Measurements from ENCODE around the gene DDC. TPM values are rescaled to one million over a fixed set of nuclear protein-coding genes. Genes with fewer than 3 reads are reported as not detected.

Gene DDC
- total and polyA plus RNA-seq, 2 donors from 2014 or later, result 7.8 to 257 TPM

GRCh38 chr7:50594734-50595485 lies 29.7 kb upstream of the DDC start:
- no peak overlapping the region for H3K4me3 ChIP-seq (ENCODE audit: low read length in 3 of 3)
- no peak overlapping the region for H3K9ac ChIP-seq (ENCODE audit: low read length in 3 of 3)
- no peak overlapping the region for H3K27ac ChIP-seq (ENCODE audit: low read depth in 2 of 2, low read length in 2 of 2)
- TF ChIP-seq CTCF (IDR thresholded peaks at IDR 0.05; ENCODE audit: borderline replicate concordance, extremely low read depth, insufficient read depth), result no peak
- no peaks in the 10 kb centered on the region for H3K4me1 ChIP-seq (ENCODE audit: control insufficient read depth in 2 of 3, insufficient read depth in 2 of 3, low read depth in 1 of 3, low read length in 3 of 3)
- H3K27me3 ChIP-seq (ENCODE audit: control insufficient read depth, insufficient read depth, low read length), result no peaks in the 10 kb centered on the region
- intact Hi-C loops (cut with DNase I), result no loop called here
- DNase-seq, result no peak
- no peaks in the 10 kb centered on the region for H3K9me3 ChIP-seq (ENCODE audit: control insufficient read depth in 2 of 3, insufficient read depth in 1 of 3, low read length in 3 of 3)
- no peak for FAIRE-seq
- peaks cover 0 to 14% (median 8%) of the 10 kb centered on the region in 3 donors for H3K36me3 ChIP-seq (ENCODE audit: control insufficient read depth in 2 of 3, insufficient read depth in 3 of 3, low read length in 3 of 3)

GRCh38 chr7:50594136-50594535 lies 28.9 kb upstream of the DDC start:
- peaks cover 0 to 11% (median 8%) of the 10 kb centered on the region in 3 donors for H3K36me3 ChIP-seq (ENCODE audit: control insufficient read depth in 2 of 3, insufficient read depth in 3 of 3, low read length in 3 of 3)
- H3K9me3 ChIP-seq (ENCODE audit: control insufficient read depth in 2 of 3, insufficient read depth in 1 of 3, low read length in 3 of 3), result no peaks in the 10 kb centered on the region
- H3K4me1 ChIP-seq (ENCODE audit: control insufficient read depth in 2 of 3, insufficient read depth in 2 of 3, low read depth in 1 of 3, low read length in 3 of 3), result no peaks in the 10 kb centered on the region
- H3K27me3 ChIP-seq (ENCODE audit: control insufficient read depth, insufficient read depth, low read length), result no peaks in the 10 kb centered on the region
- no peak for FAIRE-seq
- H3K27ac ChIP-seq (ENCODE audit: low read depth in 2 of 2, low read length in 2 of 2), result no peak overlapping the region
- no peak overlapping the region for H3K9ac ChIP-seq (ENCODE audit: low read length in 3 of 3)
- no peak overlapping the region for H3K4me3 ChIP-seq (ENCODE audit: low read length in 3 of 3)
- intact Hi-C loops (cut with DNase I), result no loop called here
- no peak for TF ChIP-seq CTCF (IDR thresholded peaks at IDR 0.05; ENCODE audit: borderline replicate concordance, extremely low read depth, insufficient read depth)
- no peak for DNase-seq

GRCh38 chr7:50592940-50593339 lies 27.7 kb upstream of the DDC start:
- intact Hi-C loops (cut with DNase I), result no loop called here

More at GRCh38 chr7:50592940-50593339, 27.7 kb upstream of the DDC start:
- H3K4me3 ChIP-seq (ENCODE audit: low read length in 3 of 3), result no peak overlapping the region
- TF ChIP-seq CTCF (IDR thresholded peaks at IDR 0.05; ENCODE audit: borderline replicate concordance, extremely low read depth, insufficient read depth), result no peak
- H3K9me3 ChIP-seq (ENCODE audit: control insufficient read depth in 2 of 3, insufficient read depth in 1 of 3, low read length in 3 of 3), result no peaks in the 10 kb centered on the region
- no peaks in the 10 kb centered on the region for H3K4me1 ChIP-seq (ENCODE audit: control insufficient read depth in 2 of 3, insufficient read depth in 2 of 3, low read depth in 1 of 3, low read length in 3 of 3)
- DNase-seq (no peak), FAIRE-seq (no peak)
- no peak overlapping the region for H3K9ac ChIP-seq (ENCODE audit: low read length in 3 of 3)
- H3K27me3 ChIP-seq (ENCODE audit: control insufficient read depth, insufficient read depth, low read length), result no peaks in the 10 kb centered on the region
- no peak overlapping the region for H3K27ac ChIP-seq (ENCODE audit: low read depth in 2 of 2, low read length in 2 of 2)
- peaks cover 0 to 5% (median 0%) of the 10 kb centered on the region in 3 donors for H3K36me3 ChIP-seq (ENCODE audit: control insufficient read depth in 2 of 3, insufficient read depth in 3 of 3, low read length in 3 of 3)

Measured in kidney (tissue), 14 donors.